Inferior parietal cortex (tissue), 1 donor: ENCODE results near the gene ATP8B3.
A peak's percentile ranks its signal among the peaks of the same experiment; 100 is the strongest.
"Not testable (repeated sequence)": the region's sequence is repeated elsewhere in the genome, so short reads cannot be mapped to it uniquely, and the experiment has no call there.

Experiments used
- DNase-seq: peaks from one replicate; pipeline ENCODE4 v3.0.0-alpha.2; 2016; ENCODE audit errors: extremely low spot score

ATP8B3 gene

DNA sequence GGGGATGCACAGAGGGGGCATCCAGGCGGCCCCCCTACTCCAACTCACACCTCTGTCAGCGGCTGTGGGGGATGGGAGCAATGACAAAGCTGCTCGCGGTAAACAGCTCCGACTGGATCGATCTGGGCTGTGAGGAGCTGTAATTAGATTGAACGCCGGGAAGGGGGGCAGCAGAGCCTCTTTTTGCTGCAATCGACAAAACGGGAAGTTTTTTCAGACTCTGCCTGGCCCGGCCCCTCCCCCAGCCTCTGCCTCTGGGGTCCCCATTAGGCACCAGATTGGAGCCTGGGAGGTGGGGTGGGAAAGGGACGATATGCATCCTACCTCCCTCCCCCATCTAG, 42.5 kb downstream of the ATP8B3 start:
- no peak for DNase-seq

DNA sequence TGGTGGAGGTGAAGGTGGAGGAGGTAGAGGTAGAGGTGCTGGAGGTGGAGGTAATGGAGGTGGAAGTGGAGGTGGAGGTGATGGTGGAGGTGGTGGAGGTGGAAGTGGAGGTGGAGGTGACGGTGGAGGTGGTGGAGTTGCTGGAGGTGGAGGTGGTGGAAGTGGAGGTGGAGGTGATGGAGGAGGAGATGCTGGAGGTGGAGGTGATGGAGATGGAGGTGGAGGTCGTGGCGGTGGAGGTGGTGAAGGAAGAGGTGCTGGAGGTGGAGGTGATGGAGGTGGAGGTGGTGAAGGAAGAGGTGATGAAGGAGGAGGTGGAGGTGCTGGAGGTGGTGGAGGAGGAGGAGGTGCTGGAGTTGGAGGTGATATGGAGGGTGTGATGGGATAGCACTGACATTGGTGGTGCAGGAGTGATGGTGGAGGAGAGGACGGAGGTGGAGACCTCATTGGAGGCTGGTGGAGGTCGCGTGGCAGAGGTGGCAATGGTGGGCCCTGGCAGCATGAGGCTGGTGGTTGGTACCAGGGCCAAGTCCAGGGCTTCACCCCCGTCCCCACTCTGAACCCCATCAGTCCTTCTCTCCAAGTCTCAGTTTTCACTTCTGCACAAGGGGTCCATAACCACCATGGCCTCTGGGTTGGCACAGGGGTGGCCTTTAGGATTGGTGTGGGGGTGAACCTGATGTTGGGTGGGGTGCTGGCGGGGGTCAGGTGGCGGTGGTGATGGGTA, 43.0 kb downstream of the ATP8B3 start:
- no peak for DNase-seq

DNA sequence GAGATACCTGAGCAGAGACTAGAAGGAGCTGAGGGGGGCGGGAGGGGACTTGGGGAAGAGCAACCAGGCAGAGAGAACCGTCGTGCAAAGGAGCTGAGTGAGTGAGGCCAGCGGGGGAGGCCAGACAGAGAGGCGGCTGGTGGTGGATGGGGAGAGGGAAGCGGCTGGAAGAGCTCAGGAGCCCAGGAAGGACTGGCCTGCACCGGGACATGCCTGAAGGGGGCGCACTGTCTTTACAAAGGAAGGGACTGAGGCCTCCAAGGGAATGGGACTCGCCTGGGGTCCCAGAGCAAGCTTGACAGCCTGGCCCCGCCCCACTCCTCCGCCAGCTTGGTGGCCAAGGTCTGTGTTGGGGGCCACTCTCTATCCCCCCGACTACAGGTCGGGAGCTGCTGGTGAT, 43.8 kb downstream of the ATP8B3 start:
- DNase-seq, result no peak

DNA sequence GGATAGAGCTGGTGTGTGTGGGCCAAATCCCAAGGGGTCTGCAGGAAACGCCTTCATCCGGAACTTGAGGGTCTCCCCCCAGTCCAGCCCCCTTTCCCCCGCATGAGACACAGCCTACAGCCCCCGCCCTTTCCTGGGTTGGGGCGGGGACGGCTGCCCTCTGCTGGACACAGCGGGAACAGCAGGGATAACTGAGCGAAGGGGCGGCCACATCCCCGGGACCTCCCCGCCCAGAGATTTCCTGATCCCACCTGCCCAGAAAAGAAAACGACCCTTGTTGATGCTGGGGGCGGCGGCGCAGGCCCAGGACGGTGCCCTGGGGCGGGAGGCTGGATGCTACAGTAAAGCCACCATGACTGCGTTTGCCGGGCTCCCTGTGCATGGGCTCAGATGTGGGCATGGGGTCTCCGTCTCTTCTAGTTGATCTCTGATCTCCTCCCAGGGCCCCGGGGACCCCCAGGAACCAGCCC, 44.6 kb downstream of the ATP8B3 start:
- peak; percentile 9 for DNase-seq

DNA sequence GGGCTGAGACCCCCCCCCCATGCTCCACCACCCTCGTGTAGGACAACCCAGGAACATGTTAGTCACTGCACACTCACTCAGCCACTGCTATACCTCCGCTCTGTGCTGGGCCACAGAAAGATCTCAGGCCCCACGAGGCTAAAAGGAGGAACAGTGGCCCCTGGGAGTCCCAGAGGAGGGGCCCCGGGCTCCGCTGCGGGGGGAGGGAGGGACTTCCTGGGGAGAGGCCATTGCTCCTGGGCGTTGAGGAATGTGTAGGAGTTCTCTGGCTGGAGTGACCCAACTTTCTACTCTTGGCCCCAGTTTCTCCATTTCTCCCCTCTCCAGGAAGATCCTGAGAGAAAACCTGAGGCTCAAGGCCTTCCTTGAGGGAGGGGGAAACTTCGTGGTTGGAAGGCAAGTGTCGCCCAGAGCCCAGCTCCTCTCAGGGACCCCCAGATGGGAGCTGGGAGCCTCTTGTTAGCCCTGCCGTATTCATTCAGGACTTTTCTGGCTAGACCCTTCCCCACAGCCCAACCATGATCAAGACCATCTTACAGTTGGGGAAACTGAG, 45.2 kb downstream of the ATP8B3 start:
- DNase-seq, result no peak

DNA sequence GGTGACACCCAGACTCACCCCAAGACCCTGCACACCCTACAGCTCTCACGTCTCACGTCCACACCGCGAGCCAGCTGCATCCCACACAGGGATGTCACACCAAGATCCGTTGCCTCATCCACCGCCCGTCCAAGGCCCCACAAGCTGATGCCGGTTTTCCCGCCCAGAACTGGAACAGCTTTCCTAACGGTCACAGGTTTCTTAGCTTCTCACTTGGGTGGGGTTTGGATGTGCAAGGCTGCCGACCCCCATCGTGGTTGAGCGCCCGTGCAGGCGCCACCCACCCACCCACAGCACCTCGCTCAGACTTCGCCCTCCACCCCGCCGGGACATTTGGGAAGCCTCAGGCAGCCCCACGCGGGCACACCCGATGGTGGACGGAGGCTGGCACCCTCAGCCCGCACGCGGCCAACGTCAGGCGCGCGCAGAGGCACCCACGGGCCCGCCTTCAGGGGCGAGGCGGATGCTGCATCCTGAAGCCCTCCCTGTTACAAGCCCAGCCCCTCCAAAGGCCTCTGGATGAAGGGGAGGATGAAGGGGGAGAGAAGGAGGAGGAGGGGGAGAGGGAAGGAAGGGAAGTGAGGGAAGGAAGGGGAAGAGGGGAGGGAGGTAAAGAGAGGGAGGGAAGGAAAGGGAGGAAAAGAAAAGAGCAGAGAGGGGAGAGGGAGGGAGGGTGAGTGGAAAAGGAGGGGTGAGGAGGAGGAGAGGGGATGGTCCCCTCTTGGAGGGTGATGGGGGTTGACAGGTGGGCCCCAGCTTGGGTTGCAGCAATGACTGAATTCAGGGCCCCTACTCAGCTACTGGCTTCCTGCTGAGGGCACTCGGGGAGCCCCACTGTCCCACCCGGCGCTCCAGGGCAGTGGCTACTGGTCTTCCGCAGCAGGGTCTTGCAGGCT, 45.9 kb downstream of the ATP8B3 start:
- no peak for DNase-seq

DNA sequence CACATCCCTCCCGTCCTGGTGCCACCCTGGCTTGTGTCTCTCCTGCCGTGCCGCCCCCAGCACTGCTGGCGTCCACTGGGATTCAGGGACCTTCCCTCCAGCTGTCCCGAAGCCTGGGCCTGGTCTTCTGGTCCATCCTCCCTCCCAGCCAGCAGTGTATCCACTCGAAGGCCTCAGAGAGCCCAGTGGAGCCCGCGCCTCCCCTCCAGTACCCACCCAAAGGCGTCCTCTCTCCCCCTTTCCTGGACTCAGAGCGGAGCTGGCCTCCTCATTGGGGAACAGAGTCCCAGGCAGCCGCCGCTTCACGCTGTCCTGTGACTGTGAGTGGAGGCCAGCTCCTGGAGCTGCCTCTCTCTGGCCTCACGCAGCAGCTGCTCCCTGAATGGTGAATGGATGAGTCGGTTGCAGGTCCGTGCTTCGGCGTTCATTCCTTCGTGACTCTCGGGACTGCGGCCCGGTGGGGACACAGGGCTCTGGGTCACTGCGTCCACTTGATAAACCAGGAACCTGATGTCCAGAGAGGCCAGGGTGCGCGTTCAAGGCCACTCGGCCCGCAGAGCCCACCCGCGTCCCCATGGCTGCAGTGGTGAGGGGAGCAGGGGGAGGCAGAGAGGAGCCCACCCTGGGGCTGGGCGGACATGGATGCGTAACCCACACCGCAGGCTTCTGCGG, 46.7 kb downstream of the ATP8B3 start:
- no peak for DNase-seq

DNA sequence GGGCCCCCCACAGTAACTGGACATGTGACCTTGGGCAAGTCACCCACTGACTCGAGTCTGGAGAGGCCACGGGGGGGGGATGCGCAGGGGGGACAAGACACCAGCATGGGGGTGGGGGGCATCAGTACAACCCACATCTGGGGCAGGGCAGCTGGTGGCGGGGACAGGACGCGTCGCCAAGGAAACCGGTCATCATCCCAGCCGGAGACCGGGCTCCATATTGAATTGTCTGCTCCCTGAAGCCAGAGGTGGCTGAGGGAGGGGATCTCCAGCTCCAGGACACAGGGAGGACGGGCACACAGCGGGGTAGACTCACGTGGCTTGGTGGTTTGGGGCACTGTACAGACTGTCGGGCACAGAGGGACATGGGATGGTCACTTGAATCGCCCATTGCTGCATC, 47.3 kb downstream of the ATP8B3 start:
- no peak for DNase-seq

DNA sequence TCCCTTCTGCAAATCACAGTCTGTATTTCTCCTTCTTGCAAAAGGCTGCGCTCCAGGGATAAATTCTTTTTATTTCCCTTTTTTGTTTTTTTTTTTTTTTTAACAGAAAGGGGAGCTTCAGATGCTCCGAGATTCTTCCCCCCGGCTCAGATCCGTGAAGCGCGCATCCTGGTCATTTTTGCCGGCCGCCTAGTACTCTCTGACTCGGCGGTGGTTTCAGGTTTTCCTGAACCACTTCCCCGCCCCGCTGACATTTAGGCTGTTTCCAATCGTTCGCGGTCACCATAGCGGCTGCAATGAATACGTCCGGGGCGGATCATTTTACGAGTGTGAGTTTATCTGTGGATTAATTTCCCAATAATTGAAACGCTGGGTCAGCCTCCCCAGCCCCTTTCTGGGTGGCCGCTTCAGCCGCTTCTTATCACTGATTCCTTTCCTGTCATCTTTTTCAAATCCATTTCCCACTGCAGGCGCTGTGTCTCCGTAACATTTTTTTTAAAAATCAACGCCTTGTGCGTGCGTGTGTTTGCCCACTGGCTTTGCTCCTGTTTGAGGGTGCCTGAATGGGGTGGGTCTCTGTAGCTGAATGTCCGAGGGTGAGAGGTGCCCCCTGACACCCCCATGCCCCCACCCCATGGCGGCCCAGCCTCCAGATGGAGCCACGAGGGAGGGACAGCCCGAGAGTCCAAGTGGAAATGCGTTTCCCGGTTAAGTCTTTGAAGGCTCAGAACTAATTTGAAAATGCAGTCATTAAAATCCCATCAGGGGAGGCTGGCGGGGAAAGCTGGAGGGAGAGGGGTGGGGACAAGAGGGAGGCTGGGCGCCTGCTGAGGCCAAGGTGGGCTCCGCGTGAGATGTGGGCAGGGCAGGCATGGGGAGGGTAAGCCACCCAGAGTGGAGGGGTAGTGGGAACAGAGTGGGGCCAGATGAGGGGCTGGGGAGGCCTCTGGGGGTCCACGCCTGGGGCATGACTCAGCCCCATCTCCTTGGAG, 48.1 kb downstream of the ATP8B3 start:
- no peak for DNase-seq

DNA sequence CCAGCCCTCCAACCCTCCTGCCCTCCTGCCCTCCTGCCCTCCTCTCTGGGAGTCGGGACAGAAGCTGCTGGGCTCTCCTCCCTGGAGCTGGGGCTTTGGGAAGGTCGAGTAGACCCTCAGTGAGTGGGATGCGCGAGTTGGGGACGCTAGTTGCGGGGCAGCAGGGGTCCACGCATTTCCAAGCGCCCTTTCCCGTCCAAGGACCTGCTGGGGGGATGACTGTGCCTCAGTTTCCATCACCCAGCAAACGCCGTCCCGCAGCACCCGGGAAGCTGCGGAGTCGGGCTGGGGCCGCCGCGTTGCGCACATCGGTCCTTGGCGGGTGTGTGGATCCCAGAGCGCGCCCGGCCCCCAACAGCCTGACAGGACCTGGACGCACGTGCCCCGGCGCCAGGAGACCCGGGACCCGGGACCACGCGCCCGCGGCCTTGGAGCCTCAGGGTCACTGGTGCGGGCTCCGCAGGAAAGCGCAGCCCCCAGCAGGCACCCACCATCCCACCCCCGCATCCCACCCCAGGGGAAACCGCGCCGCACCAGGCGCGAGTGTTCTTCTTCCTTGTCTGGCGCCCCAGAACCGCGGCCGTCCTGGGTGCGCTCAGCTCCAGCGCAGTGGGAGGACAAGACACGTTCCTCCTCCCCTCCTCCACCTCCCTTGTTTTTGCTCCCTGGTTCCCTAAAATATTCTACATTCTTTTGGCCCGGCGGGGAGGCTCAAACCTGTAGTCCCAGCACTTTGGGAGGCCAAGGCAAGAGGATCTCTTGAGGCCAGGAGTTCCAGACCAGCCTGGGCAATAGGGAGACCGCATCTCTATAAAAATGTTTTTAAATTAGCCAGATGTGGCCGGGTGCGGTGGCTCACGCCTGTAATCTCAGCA, 49.6 kb downstream of the ATP8B3 start:
- DNase-seq, result no peak

DNA sequence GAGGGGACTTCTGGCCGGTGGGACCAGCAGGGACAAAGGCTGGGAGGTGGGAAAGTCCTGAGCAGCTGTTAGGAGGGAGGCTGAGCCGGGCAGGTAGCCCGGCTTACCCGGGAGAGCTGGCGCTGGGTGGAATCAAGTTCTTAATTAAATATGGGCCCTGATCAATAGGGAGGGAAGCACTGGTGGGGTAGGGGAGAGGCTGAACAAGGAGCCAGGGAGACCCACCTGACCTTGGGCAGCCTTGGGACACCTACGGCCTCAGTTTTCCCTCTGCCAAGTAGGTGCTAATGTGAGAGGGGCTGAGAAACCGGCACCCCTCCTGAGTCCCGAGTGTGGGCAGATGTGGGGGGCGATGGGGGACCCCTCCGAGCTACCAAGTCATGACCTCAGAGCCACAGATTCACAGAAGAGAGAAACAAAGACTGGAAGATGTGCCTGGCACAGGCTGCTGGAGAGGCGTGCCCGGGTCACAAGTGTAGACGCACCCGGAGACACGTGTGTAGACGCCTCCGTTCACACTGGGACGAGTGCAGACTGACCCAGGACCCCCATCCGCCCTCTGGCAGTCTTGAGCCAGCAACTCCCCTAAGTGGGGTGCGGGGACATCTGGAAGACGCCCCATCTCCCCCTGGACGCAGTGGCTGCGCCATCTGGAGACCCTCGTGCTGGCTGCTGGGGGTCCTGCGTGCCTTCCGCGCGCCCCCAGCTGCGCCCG, 50.4 kb downstream of the ATP8B3 start:
- DNase-seq, result no peak

DNA sequence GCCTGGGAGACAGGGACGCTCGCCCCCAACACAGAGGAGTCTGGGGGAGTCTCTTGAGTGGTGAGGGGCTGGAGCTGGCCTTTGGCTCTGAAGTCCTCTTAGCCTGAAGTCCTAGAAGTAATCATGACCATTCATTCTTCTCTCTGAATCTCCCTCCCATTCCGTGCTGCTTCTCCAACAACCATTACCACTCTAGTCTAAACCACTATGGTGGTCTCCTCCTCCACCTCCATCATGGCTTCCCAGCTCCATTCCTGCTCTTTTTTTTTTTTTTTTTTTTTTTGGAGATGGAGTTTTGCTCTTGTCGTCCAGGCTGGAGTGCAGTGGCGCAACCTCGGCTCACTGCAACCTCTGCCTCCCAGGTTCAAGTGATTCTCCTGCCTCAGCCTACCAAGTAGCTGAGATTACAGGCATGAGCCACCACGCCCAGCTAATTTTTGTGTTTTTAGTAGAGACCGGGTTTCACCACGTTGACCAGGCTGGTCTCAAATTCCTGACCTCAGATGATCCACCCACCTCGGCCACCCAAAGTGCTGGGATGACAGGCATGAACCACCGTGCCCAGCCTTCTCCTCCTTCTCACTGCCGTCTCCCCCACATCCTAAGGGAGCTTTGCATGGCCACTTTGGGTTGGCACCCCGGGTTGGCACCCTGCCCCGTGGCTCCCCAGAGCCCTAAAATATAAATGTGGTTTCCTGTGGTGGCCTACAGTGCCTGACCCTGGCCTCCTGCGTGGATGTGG, 51.1 kb downstream of the ATP8B3 start:
- DNase-seq, result not testable (repeated sequence)

DNA sequence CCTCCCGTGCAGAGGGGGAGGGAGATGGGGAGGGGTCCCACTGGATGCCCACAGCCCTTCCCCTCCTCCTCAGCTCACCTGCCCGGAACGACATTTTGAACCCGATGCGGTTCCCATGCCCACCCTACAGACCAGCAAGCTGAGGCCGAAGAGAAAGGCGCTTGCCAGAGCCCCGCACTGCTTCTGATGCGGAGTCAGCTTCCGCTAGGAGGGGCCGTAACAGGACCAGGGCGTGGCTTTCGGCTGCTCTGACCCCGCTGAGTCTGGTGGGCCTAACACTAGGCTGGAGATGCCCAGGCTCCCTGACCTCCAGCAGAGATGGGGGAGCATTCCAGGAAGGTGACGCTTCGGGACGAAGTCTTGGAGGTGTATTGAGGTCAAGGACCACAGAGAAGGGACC, 52.1 kb downstream of the ATP8B3 start:
- no peak for DNase-seq

DNA sequence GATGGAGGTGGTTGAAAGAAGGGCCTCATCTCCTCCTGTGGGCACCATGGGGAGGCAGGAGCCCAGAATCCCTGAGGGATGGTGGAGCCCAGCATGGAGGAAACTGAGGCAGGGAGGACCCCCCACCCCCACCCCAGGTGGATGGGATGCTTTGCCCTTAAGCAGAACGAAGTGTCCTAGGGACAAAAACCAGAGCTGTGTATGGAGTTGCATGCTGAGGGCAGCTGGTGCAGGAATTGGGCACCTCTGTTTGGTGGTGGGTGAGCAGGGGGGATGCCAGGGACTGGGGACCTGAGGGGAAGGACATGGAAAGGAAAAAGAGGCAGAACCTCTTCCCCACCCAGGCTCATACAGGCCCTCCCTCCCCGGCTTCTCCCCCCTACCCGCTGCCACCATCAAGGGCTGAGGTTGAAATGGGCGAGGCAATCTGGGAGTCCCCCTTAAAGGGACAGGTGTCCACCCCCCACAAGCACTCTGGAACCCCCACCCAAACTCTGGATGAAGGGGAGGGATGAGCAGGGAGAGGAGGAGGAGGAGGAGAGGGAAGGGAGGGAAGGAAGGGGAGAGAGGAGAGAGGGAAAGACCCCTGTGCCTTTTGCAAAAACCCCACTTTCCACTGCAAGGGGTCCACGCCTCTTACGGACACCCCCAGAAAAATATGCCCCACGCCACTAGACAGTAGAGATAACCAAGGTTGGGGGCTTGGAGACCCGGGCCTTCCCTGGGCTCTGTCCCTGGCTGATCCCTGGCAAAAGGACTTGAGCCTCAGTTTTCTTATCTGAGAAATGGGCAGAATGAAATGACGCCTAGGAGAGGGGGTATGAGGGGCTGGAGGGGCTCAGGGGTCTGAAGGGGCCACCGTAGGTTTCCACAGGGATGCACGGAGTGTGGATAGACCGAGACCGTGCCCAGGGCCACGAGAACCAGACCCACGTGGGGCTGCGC, 52.8 kb downstream of the ATP8B3 start:
- DNase-seq, result no peak

DNA sequence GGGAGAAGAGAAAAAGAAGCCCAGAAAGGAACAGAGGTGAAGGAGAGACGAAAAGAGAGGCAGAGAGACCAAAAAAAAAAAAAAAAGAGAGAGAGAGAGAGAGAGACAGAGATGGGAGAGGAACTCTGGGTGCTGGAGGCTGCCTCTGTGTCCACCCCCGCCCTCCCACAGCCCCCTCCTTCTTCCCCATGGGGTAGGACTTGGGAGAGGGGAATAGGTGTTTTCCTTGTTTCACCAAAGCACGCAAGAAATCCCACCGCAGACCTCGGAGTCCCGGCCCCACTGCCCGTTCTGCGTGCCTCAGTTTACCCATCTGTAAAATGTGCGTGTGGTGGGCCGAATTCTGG, 53.9 kb downstream of the ATP8B3 start:
- DNase-seq, result no peak

DNA sequence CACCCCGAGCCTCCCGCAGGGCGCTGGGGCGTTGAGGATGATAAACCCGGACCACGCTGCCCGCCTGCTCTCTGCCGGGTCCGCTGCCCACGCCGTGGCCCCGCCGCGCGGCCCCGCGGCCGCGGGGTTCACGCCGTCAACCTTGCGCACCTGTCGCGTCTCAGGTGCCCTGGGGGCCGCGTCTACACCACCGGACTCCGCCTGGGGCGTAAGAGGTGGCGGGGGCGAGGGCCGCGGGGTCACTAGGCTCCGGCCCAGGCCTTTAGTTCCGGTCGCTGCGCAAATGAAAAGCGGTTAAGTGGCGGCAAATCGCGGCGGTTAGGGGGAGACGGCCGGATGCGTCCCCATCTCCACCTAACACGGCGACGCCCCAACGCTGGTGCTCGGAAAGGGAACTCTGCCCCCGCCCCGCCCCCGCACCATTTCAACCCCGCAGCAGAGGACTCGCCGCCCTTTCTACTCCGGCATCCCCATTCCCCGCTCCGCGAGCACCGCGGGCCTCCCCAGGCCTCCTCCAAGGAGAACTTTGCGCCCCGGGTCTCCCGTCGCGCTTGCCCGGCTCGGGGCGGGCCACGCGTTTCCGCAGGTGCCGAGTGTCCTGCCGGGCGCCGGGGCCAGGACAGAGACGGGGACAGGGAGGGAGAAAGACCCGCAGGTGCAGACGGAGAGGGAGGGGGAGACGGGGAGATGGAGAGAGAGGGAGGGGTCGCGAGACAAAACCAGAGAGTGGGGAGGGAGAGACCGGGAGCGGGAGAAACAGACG, 54.4 kb downstream of the ATP8B3 start:
- DNase-seq, result no peak
